Fibroblast of the conjunctiva (primary cell): ENCODE measurements around the gene SMIM43.
"Not testable (repeated sequence)": the region's sequence is repeated elsewhere in the genome, so short reads cannot be mapped to it uniquely, and the experiment has no call there.

Experiments
- DNase-seq: peaks from one replicate; pipeline ENCODE4 v3.0.0-alpha.2; 2010; ENCODE audit warnings: low read depth

The SMIM43 gene

GRCh38 chr4:121736735-121737351, 28.1 kb downstream of the SMIM43 start:
- DNase-seq, result peak; percentile 50

GRCh38 chr4:121734571-121734970, 30.4 kb downstream of the SMIM43 start:
- DNase-seq, result no peak

- DNase-seq, result no peak
These were observed 31.0 kb downstream of the SMIM43 start for GRCh38 chr4:121733942-121734341.

- DNase-seq, result not testable (repeated sequence)
These were observed 35.2 kb downstream of the SMIM43 start for GRCh38 chr4:121729753-121730152.

GRCh38 chr4:121728798-121729226, 36.2 kb downstream of the SMIM43 start:
- DNase-seq, result peak; percentile 16

- DNase-seq, result peak; percentile 42
These were observed 36.9 kb downstream of the SMIM43 start for GRCh38 chr4:121728066-121728465.

- peak; percentile 65 for DNase-seq
These were observed 38.2 kb downstream of the SMIM43 start for GRCh38 chr4:121726642-121727268.

- no peak for DNase-seq
These were observed 40.3 kb downstream of the SMIM43 start for GRCh38 chr4:121724671-121725070.

- DNase-seq, result no peak
These were observed 43.3 kb downstream of the SMIM43 start for GRCh38 chr4:121721700-121722099.

GRCh38 chr4:121720109-121720508, 44.9 kb downstream of the SMIM43 start:
- DNase-seq, result no peak

DNA sequence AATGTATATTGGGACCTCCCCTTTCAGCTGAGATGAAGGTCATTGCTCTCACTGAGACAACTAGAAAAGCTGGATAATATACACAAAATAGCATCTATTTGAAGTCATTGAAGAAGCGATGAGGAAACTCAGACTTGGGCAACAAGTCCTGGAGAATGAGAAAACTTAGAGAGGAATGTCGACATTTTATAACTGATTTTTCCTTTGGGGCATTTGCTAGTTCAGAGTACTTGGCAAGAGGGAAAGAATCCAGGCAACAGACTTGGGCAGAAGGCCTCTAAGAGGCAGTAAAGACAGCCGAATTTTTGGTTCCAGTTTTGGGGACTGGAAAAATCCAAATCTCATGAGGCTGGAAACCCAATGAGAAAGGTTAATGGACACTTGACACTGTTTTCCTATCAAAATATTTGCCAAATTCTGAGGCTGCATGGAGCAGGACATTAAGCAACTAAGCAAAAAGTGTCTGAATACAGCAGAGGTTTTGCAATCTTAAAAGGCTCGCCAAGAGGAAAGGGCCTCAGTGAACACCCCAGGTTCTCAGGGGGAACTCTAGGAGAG, 47.2 kb downstream of the SMIM43 start:
- DNase-seq, result peak; percentile 24

DNA sequence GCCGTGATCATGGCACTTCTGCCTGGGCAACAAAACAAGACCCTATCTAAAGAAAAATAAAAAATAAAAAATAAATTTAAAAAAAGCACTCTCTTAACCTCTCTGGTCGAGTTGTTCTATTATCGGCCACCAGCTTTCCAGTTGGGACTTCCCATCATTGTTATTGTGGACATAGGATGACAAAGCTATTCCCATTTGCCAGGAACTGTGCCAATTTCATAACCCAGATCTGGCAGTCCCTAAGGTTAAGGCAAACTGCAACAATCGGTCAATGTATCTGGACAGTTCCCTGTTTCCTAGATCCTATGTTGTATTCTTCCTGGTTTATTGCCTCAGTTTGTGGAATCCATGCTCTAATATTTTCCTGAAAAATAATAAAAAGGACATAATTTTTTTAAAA, 50.4 kb downstream of the SMIM43 start:
- no peak for DNase-seq

DNA sequence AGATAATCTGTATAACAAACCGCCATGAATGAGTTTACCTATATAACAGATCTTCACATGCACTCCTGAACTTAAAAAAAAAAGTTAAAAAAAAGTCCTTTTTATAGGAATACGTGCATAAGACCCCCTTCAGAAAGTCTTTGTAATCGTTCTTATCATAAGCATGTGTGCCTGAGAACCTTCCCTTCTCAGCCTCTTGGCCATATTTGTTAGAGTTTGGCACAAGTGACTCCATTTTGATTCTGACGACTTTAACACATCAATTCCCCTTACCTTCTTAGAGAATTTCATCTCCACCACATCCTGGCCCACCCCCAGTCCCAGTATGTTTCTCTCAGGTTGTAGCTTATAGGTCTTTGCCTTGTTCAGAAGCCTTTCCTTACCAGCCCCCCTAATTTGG, 52.2 kb downstream of the SMIM43 start:
- DNase-seq, result no peak

DNA sequence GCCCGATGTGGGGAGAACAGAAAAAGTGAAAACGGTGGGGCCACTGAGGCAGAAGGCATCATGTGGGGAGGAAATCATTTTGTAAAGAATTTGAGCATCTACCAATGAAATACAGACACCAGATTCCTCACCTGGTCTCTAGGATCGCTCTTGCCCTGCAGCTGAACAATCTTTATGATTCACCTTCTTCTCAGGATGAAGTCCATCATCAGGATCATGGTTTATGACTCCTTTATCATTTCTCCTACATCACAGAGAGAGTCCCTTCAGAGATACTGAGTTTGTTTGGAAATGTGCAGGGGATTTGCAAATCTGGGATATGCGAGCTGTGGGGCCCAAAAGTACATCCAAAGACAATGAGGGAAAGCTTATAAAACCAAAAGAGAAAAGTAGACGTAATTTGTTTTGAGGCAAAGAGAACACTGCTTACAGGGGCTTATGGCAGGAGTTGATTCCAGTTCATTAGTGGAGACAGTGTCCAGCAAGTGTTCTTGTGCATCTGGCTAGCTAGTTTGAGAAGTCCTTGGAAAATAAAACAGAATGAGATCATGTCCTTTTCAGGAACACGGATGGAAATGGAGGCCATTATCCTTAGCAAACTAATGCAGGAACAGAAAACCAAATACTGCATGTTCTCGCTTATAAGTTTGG, 52.8 kb downstream of the SMIM43 start:
- DNase-seq, result no peak

- peak; percentile 89 for DNase-seq
These were observed 53.5 kb downstream of the SMIM43 start for GRCh38 chr4:121711263-121712000.

DNA sequence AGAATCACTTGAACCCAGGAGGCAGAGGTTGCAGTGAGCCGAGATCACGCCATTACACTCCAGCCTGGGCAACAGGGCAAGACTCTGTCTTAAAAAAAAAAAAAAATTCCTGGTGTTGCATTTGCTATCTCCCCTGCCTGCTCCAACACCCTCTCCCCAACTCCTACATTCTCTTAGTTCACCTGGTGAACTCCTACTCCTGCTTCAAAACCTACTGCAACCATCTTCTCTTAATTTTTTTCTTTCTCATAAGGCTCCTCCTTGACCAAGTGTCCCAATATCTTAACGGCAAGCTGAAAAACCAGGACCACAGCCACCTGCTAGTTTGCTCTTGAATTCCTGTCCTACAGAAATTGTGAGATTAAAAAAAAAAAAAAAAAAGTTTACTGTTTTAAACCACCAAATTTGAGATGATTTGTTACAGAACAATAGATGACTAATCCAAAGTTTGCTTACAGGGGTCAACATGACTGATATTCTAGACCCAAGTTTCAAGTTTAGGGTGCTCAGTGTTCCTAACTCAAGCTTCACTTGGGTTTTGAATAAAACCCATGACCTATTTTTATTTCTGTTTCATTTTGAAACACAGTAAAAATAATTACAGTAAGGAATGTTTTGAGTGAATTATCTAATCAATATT, 55.1 kb downstream of the SMIM43 start:
- no peak for DNase-seq
